ENCODE results near the gene METTL15.
A peak's percentile ranks its signal among the peaks of the same experiment; 100 is the strongest.
"Not testable (repeated sequence)": the region's sequence is repeated elsewhere in the genome, so short reads cannot be mapped to it uniquely, and the experiment has no call there.

METTL15 gene

GRCh38 chr11:28107750-28108618 is at the start of gene METTL15, which contains the start of gene KIF18A:
Gene METTL15, plus strand, starts transcription at chr11:28108388. Its CDS starts 4,947 bp downstream, at chr11:28113335.
Gene KIF18A, minus strand, starts transcription at chr11:28108156. Its CDS starts 10,209 bp downstream, at chr11:28097947.
- DNase-seq, result peak; percentile 99

GRCh38 chr11:28071305-28071704 is 36.9 kb upstream of the METTL15 start:
- DNase-seq, result no peak

GRCh38 chr11:28072321-28072720 is 35.9 kb upstream of the METTL15 start:
- no peak for DNase-seq

GRCh38 chr11:28077521-28077920 is 30.7 kb upstream of the METTL15 start:
- DNase-seq, result no peak

GRCh38 chr11:28083118-28083517 is 25.1 kb upstream of the METTL15 start:
- no peak for DNase-seq

GRCh38 chr11:28086569-28086968 is 21.6 kb upstream of the METTL15 start:
- no peak for DNase-seq

- DNase-seq, result not testable (repeated sequence)
Observed at GRCh38 chr11:28087192-28087591, 21.0 kb upstream of the METTL15 start.

- not testable (repeated sequence) for DNase-seq
Observed at GRCh38 chr11:28087693-28088092, 20.5 kb upstream of the METTL15 start.

GRCh38 chr11:28089378-28089777 is 18.8 kb upstream of the METTL15 start:
- no peak for DNase-seq

GRCh38 chr11:28090052-28090749 is 18.0 kb upstream of the METTL15 start:
- DNase-seq, result no peak

GRCh38 chr11:28092786-28093185 is 15.4 kb upstream of the METTL15 start:
- DNase-seq, result no peak

- no peak for DNase-seq
Observed at GRCh38 chr11:28098257-28098656, 9.9 kb upstream of the METTL15 start.

GRCh38 chr11:28099715-28100114 is 8.5 kb upstream of the METTL15 start:
- no peak for DNase-seq

- DNase-seq, result no peak
Observed at GRCh38 chr11:28100665-28101064, 7.5 kb upstream of the METTL15 start.

GRCh38 chr11:28102300-28102699 is 5.9 kb upstream of the METTL15 start:
- not testable (repeated sequence) for DNase-seq

GRCh38 chr11:28104425-28104824 is 3.8 kb upstream of the METTL15 start:
- DNase-seq, result no peak

GRCh38 chr11:28104984-28105383 is 3.2 kb upstream of the METTL15 start:
- no peak for DNase-seq

- no peak for DNase-seq
Observed at GRCh38 chr11:28105869-28106268, 2.3 kb upstream of the METTL15 start.

- DNase-seq, result no peak
Observed at GRCh38 chr11:28106353-28107043, 1.7 kb upstream of the METTL15 start.

- DNase-seq, result peak; percentile 61
Observed at GRCh38 chr11:28107191-28107749, 918 bp upstream of the METTL15 start.

GRCh38 chr11:28108958-28109357 is 770 bp downstream of the METTL15 start:
- peak; percentile 47 for DNase-seq

GRCh38 chr11:28110108-28110820 is 2.1 kb downstream of the METTL15 start:
- DNase-seq, result peak; percentile 79
